Stimulated activated CD8-positive, alpha-beta memory T cell treated with anti-CD3 and anti-CD28 coated beads, Interleukin-12 subunit alpha, Interleukin-12 subunit beta, amount 100 ng/mL, for 4 hours (primary cell): ENCODE results near the gene MCC.

Experiments used
- DNase-seq: peaks from one replicate; pipeline ENCODE4 v3.0.0-alpha.2; 2020; ENCODE audit warnings: low read depth

The MCC gene

DNA sequence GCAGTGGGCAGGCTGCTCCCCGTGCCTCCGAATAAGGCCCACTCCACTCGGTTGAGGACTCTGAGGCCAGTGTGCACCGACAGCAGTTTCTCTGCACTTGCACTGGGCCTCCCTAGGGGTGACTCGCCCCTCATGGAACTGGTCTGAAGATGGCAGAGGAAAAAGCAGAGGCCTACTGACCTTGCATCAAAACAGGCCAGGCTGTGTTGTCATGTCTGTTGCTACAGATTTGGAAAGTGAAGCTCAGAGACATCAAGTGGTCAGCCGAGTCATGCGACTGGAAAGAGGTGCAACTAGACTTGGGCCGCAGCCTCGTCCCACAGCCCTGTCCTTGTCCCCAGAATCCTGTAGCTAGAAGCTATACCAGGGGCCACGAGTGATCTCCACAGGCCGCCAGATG, 433.4 kb downstream of the MCC start:
- DNase-seq = no peak

DNA sequence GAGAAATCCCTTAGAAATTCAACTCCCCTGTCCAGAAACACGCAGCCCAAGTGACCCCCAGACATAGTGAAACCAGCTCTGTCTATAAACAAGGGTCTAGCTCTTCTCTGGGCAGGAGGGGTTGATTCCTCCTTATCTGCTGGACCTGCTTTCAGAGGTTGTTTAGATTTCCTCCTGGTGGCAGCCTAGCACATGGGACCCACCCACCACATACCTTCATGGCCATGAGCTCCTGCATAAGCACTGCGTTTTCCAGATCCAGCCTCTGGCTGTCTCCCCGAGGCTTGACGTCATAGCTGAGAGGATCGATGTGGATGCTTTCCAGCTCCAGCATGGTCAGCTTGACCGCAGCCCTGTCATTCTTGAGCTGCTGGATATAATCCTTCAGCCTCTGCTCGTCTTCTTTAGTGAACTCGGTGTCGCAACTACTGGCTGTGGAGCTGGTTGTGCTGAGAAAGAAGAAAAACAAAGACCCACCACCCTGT, 434.7 kb downstream of the MCC start:
- no peak for DNase-seq

DNA sequence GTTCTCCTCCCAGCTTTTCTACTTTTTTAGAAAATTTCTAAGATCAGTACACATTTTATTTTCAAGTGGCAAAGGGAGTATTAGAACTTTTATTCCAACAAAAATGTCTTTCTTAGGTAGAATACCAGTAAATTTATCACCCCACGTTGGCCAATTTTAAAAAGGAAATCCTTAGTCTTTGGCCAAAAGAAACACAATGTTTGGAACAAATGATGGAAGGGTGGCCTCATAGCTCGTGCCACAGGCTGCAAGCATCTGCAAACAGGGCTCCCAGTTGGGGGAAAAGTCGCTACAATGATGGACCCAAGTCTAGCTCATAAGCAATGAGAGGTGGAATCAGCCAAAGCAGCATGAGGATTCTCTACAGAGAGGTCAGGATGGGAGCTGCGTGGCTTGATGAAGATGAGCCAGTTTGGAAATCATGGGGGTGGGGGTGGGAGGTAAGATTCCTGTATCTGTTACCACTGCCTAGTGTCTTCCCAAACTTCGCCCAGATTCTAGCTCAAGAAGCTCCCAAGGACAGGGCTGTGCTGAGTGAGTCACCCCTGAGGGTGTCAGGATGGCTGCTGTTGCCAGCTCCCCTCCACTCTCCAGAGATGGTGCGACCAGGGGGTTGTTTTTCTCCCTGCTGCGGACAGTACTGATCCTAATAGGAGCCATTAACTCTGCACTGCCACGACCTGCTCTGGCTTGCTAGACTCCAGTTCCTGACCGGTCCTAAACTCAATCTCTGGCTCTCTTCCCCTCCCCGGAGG, 436.0 kb downstream of the MCC start:
- no peak for DNase-seq

DNA sequence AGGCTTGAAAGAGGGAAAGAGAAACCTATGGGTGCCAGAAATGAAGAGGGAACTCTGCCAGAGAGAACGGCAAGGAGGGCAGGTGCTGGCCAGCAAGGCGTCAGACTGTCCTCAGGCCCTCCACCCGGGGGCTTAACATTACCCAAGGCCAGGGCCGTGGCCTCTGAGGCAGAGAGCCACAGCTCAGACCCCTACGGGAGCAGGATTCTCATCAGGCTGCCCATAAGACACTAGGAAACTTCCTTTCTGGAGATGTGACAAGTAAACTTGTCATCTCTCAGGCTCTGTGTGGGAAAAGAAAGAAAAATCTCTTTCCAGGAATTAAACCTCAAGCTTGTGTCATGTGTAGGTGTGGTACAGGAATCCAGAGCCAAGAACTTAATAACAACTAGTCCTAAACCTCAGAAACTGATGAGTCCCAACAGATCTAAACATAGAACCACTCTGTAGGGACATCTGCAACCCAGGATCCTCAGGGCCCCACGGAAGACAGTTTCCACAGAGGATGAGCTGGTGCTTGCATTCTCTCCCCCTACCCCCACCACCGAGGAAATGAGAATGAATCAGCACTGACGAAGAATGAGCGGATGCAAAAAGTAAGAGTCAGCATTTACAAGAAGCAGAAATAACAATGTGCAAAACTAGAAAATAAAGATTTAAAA, 437.4 kb downstream of the MCC start:
- no peak for DNase-seq

DNA sequence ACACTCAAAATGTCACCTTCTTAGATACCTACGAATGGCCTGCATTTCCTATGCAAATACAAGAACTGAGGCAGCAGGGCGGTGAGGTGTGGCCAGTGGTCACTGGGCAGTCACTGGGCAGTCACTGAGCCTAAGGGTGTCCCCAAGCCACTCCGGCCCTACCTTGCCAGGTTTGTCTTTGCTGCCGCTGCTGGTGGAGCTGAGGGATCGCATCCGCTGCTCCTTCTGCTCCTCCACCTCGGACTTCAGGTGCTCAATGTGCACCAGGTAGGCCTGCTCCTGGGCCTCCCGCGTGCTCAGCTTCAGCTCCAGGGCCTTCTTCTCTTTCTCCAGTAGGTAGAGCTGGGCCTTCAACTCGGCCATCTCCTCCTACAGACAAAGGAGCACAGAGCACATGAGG, 439.3 kb downstream of the MCC start:
- DNase-seq = no peak

DNA sequence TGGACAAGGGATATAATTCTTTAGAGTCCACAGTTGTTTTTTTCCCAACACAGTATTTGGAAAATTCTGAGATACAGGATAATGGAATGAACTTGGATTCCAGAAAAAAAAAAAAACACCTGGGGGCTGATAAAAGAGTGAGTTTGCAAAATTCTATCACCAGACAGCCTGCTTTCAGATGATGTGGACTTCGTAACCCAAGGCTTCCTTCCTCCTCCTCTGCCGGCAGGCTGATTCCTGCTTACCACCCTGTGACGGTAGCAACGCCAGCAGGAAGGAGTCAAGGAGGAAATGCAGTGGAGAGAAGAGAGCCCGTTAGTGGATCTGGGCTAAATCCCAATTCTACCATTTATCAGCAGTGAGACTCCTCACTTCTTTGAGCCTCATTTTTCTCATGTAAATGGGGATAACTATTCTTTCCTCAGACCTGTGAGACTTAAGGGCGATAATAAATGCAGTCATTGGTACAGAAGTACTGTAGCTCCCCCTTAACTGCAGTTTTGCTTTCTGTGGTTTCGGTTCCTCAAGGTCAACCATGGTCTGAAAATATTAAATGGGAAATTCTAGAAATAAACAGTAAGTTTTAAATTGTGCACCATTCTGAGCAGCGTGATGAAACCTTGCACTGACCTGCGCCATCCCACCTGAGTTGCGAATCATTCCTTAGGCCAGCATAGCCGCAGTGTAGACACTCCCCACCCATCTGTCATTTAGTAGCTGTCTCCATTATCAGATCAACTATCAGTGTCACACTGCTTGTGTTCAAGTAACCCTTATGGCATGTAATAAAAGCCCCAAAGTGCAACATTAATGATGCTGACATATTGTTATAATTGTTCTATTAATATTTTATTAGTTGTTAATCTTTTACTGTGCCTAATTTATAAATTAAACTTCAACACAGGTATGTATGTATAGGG, 440.3 kb downstream of the MCC start:
- DNase-seq = no peak

DNA sequence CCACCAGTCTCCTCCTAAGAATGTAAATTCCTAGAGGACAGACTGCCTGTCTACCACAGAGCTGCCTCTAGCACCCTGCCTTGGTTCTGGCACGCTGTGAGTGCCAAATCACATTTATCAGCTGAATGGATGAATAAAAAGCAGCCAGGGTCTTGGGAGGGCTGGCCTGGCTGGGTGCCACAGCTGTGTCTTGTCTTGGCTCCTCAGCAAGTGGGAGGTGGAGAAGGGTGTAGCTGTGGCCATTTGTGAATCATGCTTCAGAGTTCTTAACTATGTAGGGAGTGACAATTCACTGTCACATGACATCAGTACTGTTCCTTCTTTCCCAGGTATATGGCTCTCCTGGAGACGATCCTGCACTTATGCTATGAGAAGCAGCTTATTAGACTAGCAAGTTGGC, 441.0 kb downstream of the MCC start:
- DNase-seq = no peak

DNA sequence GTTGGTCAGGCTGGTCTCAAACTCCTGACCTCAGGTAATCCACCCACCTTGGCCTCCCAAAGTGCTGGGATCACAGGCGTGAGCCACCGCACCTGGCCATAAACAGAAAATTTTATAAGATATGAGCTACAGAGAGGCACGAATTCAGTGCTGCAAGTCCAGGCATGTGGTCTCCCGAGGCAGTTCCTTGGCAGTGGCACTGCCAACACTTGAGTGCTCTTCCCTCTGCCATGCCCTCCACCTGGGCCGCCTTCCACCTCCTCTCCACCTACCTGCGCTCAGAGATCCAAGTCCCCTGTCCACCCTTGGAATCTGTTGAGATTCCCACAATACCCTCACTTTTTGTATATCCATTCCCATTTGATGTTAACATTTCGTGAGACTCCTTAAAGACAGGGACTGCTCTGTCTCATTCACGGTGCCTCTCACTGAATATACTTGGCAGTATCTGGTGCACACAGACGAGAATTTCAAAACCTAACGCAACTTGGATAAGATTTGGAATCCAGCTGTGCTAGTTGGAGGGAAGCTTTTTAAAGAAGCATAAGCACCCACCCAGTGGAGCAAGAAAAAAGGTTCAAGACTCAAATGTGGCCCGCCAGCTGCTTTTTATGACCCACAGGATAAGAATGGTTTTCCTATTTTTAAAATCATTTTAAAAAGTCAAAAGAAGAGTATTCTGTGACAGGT, 443.3 kb downstream of the MCC start:
- no peak for DNase-seq

DNA sequence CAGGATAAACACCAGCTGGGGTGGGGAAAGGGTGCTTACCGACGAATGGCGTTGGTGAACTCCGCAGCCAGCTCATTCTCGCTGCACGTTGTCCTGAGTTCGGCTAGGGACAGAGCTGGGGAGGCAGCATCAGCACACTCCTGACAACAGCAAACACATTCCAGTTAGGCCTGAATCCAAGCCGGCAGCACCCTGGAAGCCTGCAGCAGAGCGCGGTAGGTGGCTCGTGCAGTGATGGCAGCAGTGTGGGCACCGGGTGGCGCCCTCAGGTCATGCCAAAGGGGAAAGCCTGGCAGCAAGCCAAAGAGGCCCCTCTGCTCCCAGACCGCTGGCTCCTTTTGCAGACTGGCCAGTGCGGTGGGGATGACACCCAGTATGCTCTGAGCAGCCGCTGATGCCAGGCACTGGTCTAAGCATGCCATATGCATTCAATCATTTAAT, 444.7 kb downstream of the MCC start:
- no peak for DNase-seq

DNA sequence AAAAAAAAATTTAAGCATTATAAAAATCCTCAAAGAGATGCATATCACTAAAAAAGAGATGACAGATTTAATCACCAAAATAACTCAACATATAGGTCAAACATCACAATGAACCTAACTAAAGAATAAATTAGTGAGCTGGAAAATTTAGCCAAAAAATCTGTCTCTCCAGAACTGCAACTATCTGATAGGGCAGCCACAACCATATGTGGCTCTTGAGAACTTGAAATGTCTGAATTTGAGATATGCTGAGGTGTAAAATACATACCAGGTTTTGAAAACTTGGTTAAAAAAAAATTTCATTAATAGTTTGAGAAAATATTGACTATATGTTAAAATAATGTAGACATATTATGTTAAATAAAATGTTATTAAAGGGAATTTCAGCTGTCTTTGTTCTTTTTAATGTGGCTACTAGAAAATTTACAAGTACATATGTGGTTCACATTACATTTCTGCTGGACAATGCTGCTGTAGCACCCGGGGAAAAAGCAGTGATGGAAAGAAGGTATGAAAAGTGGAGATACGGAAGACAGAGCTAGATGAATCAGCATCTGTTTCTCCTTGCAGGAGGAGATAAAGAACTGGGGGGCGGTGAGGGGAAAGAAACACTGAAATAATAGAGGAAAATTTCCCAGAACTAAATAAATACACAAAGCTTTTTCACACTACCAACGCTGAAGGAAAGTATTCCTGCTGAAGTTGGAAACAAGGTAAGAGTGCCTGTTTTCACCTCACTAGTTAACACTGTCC, 445.6 kb downstream of the MCC start:
- DNase-seq = no peak

DNA sequence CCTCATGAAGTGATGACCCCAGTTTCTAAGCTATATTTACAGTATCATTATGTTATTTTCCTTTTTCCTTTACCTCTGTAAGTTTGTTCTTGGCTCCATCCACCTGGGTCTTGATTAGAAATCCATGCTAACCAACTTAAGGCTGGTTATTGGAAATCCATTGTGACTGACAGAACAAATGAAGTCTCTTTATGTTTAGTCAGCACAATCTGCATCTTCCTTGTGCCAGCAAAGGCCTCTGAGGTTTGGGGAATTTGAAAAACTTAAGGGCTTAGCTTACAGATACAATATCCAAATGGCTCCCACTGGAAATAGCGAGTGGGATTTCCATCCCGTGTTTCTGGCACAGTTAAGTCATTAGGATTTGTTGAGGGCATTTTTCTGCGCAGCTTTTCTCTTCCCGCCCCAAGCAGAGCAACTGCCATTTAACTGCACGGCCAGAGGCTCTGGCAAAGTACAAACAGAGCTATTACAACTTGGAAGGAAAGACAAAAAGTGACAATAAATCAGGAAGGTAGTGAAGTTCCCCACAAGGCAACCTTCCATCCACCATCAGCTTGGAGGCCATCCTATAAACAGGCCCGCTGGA, 447.5 kb downstream of the MCC start:
- no peak for DNase-seq

DNA sequence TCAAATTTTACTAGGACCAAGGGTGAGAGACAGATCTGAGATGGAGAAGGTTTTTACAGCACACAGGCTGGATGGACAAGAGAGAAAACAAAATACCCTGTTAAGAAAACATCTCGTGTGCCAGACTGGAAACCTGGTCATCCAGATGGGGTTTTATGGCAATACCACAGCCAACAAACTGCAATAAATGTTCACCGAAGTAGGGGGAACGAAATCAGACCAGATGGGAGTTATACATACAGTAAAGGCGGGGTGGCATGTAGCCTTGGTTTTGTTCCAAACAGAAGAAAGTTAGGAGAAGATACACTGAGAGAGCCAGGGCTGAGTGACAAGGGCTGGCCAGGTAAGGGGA, 448.3 kb downstream of the MCC start:
- DNase-seq = no peak

DNA sequence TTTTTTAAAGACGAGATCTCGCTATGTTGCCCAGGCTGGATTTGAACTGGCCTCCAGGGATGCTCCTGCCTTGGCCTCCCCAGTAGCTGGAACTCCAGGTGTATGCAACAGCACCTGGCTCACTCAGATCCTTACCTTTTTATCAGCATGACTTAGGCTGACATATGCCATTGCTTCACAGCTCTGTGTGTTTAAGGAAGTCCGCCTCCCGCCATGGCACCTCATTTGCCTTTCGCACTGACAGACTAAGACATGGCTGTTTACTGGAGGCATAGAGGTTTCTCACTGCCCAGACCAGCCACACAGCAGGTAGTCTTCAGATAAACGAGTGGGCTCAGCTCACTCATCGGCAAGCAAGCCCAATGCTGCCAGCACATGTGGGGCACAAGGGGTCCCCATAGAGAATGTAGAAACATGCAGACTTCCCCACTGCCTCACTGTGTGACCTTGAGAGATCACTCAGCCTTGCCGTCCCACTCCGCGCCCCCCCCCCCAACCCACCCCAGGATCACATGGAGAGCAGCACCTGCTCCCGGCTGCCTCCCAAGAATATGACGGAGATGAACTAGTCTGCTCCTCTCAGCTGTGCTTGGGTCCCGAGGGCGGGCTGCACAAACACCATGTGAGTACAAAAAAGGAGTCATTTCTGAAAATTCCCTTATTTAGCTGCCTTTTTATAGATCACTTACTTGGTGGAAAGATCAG, 448.9 kb downstream of the MCC start:
- no peak for DNase-seq

DNA sequence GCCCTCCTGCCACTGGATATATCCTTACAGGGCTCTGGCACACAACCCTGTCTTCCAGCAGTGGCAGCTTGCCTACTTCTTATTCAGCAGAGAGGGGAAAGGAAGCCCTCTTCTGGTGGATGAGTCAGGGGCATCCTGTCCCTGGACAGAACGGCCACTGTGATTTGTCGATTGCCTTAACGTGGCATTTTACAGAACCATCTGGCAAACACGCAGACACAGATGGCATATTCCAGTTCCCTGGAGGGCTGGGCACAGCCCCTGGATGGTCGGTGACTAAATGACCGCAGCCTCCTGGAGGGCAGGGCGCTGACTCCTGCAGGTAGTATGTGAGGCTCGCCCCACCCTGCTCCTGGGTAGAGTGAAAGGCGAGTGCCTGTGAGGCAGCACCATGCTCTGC, 449.5 kb downstream of the MCC start:
- no peak for DNase-seq

DNA sequence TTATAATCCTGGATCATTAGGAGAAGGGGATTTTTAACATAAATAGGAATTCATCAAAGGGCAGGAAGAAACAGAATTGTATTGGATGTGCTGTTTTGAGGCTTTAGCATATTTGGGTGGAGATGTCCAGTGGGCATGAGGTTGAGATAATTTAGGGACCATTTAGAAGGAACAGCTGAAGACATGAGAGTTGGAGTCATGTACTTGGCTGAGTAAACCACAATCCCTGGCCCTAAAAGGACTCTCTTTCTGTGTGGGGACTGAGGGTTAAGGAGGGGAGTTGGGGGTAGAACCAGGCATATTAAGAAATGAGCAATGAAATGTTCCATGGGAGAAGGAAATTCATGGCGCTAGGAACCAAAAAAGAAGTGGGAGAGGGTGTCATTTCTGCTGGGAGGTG, 450.1 kb downstream of the MCC start:
- DNase-seq = no peak

DNA sequence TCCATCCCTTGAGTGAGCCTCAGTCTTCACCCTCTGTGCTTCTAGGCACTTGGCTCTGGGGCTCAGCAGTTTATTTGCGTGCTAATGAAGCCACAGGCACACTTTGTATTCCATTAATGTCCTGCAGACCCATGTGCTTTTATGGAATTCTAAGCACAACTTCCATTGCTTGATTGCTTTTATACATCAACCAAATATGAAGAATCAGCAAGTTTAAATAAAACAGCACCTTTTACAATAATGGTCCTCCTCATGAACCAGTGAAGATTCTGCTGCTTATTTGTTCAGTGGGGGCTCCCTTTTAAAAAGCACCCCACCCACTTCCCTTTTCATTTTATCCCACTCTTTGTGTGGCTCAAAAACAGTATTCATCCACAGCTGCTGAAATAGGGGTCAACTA, 451.4 kb downstream of the MCC start:
- DNase-seq = no peak

DNA sequence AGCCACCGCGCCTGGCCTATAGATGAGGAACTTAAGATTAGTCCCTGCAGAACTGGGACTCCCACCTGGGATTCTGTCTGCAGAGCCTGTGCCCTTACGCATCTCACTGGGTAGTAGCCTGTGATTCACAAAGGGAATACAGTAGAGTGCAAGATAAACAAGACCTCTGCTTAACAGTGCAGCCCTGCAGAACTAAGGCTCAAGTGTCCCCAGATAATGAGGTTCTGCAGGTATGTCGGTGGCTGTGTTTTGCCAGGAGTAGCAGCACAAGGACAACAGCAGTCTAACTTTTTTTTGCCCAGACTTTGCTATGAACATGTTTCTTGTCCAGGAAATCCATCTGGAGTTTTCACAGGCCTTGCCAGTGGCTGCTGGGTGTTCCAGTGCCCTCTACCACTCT, 451.9 kb downstream of the MCC start:
- DNase-seq = no peak

DNA sequence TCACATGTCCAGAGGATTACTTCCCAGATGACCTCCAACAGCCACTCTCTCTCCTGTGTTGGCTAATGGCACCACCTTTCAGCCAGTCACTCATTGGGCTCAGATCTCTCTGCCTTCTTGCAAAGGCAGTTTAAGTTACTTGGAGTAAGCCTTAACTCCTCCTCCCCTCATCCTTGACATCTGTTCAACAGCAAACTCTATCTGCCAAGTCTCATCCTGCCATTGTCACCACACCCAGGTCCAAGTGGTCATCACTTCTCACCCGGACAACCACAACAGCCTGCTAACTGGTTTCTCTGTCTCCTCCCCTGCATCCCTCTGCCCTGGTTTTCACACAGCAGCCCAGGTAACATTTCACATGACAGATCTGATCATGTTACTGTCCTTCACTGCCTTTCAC, 453.2 kb downstream of the MCC start:
- DNase-seq = no peak

DNA sequence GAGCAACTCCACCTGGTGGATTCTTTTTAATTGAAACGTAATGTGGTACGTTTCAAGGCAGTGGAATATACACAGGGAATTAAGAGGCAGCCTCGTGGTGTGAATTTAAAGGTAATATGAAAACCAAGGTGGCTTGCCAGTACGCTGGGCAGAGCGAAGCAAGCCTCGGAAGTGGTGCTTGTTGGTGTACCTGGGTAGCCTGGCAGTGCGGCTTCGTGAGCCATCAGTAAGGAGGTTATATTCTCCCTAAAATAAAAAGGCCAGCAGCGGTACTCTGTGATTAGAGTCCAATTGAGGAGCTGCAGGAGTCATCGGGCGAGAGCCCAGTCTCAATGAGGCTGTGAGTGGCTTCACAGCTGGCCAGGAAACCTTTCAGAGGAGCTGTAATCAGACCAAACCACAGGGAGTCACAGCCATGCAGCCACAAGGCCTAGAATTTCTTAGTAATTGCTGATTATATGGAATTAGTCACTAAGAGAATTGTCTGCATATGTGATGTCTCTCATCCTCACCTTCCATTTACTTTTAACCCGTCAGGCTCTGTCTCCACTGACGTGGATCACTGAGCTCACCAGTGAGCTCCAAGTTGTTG, 454.0 kb downstream of the MCC start:
- DNase-seq = no peak

DNA sequence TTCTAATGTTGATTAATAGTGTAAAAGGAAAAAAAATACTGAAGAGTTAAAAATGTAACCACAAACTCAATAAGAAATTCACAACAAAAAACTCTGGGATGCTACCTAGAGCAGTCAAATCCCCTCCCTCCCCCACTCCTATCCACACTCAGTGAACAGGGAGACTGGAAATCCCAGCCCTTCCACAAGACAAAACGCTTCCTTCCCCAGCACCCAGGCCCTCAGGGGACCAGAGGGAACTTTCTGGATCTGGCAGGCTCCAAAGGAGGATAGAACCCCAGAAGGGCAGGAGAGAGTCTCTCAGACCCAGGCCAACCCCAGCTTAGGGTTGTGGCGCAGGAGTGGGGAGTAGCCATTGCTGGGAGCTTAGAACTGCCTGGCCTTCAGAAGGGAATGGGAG, 456.7 kb downstream of the MCC start:
- DNase-seq = no peak
